A549 treated with CpdA at 1 μM for 4 hours (cell line): Measurements from ENCODE around the gene PPWD1. TPM values are rescaled to one million over a fixed set of nuclear protein-coding genes. Genes with fewer than 3 reads are reported as not detected.

Experiments
- total RNA-seq: library from RNA; stranded (reverse); fragments of 200-300 nt; extraction: Qiagen RNA extraction; gene quantifications from 5 replicates; pipeline ENCODE4 v1.2.3, GENCODE V29; 2022; ENCODE audit warnings: low read depth

PPWD1 gene
- 19.5 to 24.2 TPM (median 20.6 TPM) in 5 replicates for total RNA-seq

DNA sequence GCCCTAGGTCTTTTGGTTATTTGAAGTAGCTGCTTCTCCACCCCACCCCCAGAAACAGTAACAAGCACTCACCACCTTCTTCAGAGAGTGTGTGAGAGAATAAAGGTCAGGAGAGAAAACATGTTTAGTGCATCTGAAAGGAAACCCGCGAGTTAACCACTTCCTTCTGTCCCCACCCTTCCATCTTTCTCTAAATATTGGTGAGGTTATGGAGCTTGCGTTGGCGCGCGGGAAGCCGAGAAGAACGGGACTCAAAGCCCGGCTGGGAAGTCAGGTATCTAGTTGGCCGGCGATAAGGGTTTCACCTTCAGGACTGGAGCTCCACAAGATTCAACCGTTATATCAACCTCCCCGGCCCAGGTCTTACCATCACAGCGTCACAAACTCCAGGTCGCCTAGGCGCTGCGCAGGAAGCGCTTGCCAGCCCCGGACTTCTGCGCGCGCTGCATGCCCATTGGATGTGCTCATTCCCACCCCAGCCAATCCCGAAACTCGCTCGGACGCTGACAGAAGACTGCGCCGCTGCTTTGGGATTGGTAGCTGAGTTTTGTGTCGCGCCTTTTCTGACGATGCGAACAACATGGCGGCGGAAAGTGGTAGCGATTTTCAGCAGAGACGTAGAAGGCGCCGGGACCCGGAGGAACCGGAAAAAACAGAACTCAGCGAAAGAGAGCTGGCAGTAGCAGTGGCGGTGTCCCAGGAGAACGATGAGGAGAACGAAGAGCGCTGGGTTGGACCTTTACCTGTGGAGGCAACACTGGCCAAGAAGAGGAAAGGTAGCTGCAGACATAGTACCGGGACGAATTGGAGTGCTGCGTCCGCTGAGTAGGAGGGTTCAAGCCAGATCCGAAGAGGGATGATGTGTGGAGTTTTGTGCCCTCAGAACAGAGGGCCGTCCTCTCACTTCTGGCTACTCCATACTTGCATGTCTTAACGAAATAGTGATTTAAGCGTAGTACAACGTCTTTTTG is at the start of gene PPWD1, which contains the start of gene CENPK:
Gene PPWD1, plus strand, starts transcription at position 566 of the 971 bp plus-strand sequence. Its CDS starts 15 bp downstream, at position 581.
Gene CENPK, minus strand, starts transcription at position 438 of the 971 bp plus-strand sequence. CDS start 8,261 bp downstream, outside the sequence.

DNA sequence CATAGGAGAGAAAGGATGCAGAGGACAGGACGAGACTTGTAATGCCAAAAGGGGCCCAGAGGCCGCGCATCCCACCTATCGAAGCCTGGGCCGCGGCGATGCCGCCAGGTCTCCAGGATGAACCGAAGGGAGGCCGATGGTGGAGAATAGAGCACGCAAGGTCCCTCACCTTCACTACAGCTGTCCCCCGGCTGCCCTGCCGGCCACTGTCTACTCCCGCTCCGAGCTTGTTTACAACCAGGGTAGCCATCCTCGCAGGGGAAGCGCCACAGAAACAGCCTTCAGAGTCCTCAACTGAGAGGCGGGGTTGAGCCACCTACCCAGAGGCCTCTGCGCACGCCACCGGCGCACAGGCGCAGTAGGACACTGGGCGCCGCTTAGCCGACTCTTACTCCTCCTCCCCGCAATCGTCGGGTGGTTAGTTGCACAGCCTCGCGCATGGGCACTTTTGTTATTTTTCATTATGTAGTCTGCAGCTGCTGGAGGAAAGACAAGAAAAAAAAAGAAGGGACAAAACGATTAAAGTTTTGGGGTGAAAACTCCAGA is 61.0 kb downstream of the PPWD1 start, which contains the start of gene TRIM23:
Gene TRIM23, minus strand, starts transcription at position 309 of the 546 bp plus-strand sequence. Its CDS starts 59 bp downstream, at position 250.

DNA sequence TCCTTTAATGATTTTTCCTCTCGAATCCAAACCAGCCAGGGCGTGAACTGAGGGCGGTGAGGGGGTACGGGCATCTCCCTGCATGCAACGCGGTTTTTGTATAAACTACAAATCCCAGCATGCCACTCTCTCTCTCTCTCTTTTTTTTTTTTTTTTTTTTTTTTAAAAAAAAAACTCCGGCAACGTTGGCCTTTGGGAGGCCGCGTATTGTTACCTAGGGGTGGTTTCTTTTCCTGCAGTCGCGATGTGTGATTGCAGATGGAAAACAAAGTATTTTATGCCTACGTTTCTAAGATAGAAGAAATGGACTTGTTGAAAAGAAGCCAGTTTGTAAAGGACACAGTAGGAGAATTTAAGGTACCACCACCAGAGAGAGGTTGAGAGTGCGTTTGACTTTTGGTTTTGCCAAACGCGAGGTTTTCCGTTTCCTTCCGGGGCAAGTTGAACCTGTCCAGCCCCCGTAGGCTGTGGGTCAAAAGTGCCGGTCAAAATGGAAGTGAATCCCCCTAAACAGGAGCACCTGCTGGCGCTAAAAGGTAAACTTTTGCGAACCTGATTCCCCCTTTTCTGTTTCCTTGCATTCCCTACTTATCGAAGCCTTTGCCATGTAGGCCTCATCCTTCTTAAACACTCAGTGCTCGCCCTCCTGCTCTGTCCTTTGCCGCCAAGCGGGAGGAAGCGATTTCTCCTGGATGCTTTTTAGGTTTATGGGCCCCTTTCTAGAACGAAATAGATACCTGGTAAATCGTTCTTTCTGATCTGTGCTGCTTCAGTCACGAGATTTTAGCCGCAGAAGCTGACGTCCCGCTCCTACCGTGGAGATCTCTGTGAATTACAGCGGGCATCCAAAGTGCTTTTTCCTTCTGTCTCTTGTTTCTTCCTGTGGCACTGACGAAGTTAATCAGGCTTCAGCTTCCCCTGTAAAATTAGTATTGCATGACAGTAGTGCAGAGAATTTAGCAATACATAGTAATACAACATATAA is 61.8 kb downstream of the PPWD1 start, which contains the start of the genes SHLD3 and TRAPPC13:
Gene SHLD3, plus strand, starts transcription at position 457 of the 985 bp plus-strand sequence. CDS start 4,561 bp downstream, outside the sequence.
Gene TRAPPC13, plus strand, starts transcription at position 457 of the 985 bp plus-strand sequence. Its CDS starts 34 bp downstream, at position 491.

Other genes with a start within 250 kb of the PPWD1 start
- 0.03 to 0.12 TPM (median 0.08 TPM) in 4 of 5 replicates, not detected in the other for gene ADAMTS6, start 81.4 kb upstream of the PPWD1 start, total RNA-seq
- 29.7 to 35.5 TPM (median 31.2 TPM) in 5 replicates for gene CENPK, start 128 bp upstream of the PPWD1 start, total RNA-seq
- 5.0 to 8.9 TPM (median 8.1 TPM) in 5 replicates for gene TRIM23, start 61.0 kb downstream of the PPWD1 start, total RNA-seq
- 1.8 to 3.3 TPM (median 2.2 TPM) in 5 replicates for gene SHLD3, start 61.7 kb downstream of the PPWD1 start, total RNA-seq
- 11.4 to 19.9 TPM (median 13.3 TPM) in 5 replicates for gene TRAPPC13, start 61.7 kb downstream of the PPWD1 start, total RNA-seq
- 4.8 to 9.2 TPM (median 7.3 TPM) in 5 replicates for gene SGTB, start 158.8 kb downstream of the PPWD1 start, total RNA-seq
- gene NLN, start 158.9 kb downstream of the PPWD1 start, total RNA-seq, result 49.0 to 75.8 TPM (median 61.3 TPM) in 5 replicates